GM12878 (cell line): ENCODE results near the gene SLC15A5.

Experiments used
- CTCF ChIP-seq, 3 experiments: IDR thresholded peaks in 2 of 3; conservative IDR thresholded peaks in 1 of 3; 2 replicates each; pipeline ENCODE4 v1.5.1; 2011; ENCODE audit warnings: low read depth in 3 of 3, low read length in 3 of 3, mild to moderate bottlenecking in 3 of 3, control low read depth in 2 of 3, moderate library complexity in 2 of 3, inconsistent platforms in 1 of 3, mixed read lengths in 1 of 3; ENCODE audit not compliant: control insufficient read depth in 2 of 3, insufficient read depth in 1 of 3; ENCODE audit errors: extremely low read depth in 1 of 3
- EZH2 ChIP-seq: IDR thresholded peaks from 2 replicates; pipeline ENCODE4 v1.6.1; 2012; ENCODE audit warnings: low read depth, mild to moderate bottlenecking, control low read depth, inconsistent platforms, low read length, borderline replicate concordance; ENCODE audit not compliant: control insufficient read depth
- JUNB ChIP-seq: IDR thresholded peaks from 2 replicates; pipeline ENCODE4 v1.6.1; 2016; ENCODE audit warnings: antibody characterized with exemption, mild to moderate bottlenecking
- MTA3 ChIP-seq: IDR thresholded peaks from 2 replicates; pipeline ENCODE4 v1.6.1; 2012; ENCODE audit warnings: low read length, inconsistent platforms, borderline replicate concordance
- MXI1 ChIP-seq: fragments of 150-350 bp; IDR thresholded peaks from 2 replicates; pipeline ENCODE4 v1.6.1; 2011; ENCODE audit warnings: low read depth, mild to moderate bottlenecking, inconsistent platforms, low read length, improper control_type of control experiment
- PBX3 ChIP-seq: IDR thresholded peaks from 2 replicates; pipeline ENCODE4 v1.6.1; 2011; ENCODE audit warnings: mild to moderate bottlenecking, low read depth, low read length, moderate library complexity; ENCODE audit not compliant: insufficient replicate concordance
- SUZ12 ChIP-seq: fragments of 200-600 bp; sonication (generic); IDR thresholded peaks from one replicate; pipeline ENCODE4 v1.6.1; 2018; ENCODE audit warnings: antibody characterized with exemption, mild to moderate bottlenecking; ENCODE audit not compliant: unreplicated experiment

GRCh38 chr12:16324272-16324671, 46.8 kb upstream of the SLC15A5 start:
- no peak for TF ChIP-seq CTCF (IDR thresholded peaks at IDR 0.05 in 2 of 3, conservative IDR thresholded peaks at IDR 0.05 in 1 of 3; ENCODE audit: control insufficient read depth in 2 of 3, extremely low read depth in 1 of 3, insufficient read depth in 1 of 3, low read depth in 3 of 3, low read length in 3 of 3)
- no peak for TF ChIP-seq JUNB
- TF ChIP-seq MXI1: no peak
- TF ChIP-seq SUZ12: no peak
- no peak for TF ChIP-seq EZH2
- no peak for TF ChIP-seq MTA3
- no peak for TF ChIP-seq PBX3
